GM04504 (cell line): ENCODE results near the gene MRPS18C.
"Not testable (repeated sequence)": the region's sequence is repeated elsewhere in the genome, so short reads cannot be mapped to it uniquely, and the experiment has no call there.

Experiments used
- DNase-seq: peaks from one replicate; pipeline ENCODE4 v3.0.0-alpha.2; 2012; ENCODE audit warnings: low read depth

MRPS18C gene

GRCh38 chr4:83455281-83456183, at the start of gene MRPS18C, which contains the start of gene HELQ:
TSS of gene MRPS18C (plus strand) at chr4:83456058. CDS start at chr4:83456078, 20 bp downstream.
TSS of gene HELQ (minus strand) at chr4:83455823. CDS start at chr4:83455693, 130 bp downstream.
- DNase-seq: peak; percentile 98

DNA sequence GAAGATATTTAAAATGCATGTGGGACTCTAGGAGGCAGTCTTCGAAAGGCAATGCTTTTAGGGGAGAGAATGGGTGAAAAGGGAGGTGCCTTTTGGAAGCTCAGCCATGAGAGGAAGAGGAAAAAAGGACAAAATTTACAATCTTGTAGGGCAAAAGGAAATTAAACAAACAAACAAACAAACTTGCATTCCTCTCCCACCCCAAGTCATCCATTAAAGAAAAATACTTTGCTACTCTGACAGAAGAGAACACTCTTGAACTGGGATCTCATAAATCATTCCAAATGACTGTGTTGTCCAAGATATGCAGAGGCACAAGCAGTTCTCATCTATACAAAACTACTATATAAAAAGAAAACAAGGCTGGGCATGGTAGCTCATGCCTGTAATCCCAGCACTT, 47.0 kb upstream of the MRPS18C start:
- DNase-seq: no peak

DNA sequence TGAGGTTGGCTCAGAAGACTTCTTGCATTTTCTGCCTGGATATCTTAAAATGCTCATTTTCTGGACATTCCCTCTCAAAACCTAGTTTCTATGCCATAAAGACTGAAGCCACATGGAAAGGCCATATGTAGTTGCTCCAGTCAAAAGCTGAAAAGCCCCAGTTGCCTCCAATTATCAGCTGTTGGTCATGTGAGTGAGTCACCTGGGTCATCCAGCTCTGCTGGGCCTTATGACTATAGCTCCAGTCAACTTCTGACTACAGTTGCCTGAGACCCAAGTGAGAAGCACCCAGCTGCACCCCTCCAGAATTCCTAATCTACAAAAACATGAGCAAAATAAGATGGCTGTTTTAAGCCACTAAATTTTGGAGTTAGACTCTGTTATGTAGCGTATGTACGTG, 42.2 kb upstream of the MRPS18C start:
- DNase-seq: no peak

DNA sequence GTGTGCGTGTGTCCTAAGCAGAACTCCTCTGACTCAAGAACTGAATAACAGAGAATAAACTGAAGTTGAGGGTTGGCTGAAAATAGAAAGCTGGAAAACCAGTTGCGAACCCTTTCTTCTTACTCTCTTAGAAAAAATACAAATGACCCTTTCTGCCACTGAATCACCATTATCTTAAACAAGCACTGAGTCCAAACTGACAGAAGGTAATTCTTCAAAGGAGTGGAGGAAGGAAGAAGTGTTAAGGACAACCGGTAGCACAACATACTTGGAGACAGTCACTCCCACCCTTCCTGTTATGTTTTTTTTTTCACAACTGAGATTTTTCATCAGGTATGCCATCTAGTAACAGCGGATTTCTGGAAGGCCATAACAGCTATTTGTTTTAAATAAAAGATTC, 38.3 kb upstream of the MRPS18C start:
- DNase-seq: no peak

DNA sequence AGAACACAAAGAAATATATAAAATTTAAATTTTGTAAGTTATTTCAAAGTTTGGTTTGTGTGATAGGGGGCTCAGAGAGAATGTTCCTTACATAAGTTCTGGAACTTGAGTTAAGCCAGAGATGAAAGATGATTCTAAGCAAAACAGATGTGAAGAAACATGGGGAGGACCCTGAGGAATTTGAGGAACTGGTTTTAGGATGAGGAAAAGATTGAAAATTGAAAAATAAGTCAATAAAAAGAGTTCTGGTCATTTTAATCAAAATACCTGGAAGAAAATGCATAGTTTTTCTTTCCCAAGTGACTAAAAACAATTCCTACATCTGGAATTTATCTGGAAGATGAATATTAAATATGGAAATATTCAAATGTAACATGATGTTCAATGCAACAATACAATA, 37.6 kb upstream of the MRPS18C start:
- no peak for DNase-seq

DNA sequence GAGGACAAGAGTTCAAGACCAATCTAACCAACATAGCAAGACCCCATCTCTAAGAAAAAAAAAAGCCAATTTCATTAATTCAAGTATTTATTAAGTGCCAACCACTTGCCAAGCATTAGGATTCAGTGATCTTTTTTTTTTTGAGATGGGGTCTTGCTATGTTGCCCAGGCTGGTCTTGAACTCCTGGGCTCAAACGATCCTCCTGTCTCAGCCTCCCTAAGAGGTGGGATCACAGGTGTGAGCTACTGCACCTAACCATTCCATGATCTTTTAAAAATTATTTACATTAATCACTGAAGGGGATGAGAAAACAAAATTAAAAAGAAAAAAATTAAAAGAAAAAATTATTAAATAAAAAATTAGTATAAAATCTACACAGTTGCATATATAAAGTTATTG, 24.7 kb upstream of the MRPS18C start:
- DNase-seq: no peak

- no peak for DNase-seq
Measured at GRCh38 chr4:83436680-83437079, 19.2 kb upstream of the MRPS18C start.

GRCh38 chr4:83438719-83439118, 17.1 kb upstream of the MRPS18C start:
- DNase-seq: no peak

- no peak for DNase-seq
Measured at GRCh38 chr4:83440148-83440814, 15.6 kb upstream of the MRPS18C start.

DNA sequence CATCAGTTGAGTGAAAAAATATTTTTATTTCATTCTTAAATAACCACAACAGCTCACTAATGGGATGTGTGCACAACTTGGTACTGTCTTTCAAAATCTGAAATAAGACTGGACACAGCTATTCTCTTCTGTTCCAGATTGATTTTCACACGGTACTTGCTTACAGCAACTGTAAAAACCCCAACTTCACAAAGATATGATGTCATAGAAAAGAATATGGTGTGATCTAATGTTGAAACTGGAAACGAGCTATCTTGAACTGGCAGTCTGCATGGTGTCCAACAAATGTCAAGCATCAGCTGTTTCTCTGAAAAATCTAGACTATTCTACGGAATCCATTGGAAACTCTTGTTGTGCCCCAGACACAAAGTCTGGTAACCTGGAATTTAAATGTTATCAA, 15.0 kb upstream of the MRPS18C start:
- DNase-seq: no peak

DNA sequence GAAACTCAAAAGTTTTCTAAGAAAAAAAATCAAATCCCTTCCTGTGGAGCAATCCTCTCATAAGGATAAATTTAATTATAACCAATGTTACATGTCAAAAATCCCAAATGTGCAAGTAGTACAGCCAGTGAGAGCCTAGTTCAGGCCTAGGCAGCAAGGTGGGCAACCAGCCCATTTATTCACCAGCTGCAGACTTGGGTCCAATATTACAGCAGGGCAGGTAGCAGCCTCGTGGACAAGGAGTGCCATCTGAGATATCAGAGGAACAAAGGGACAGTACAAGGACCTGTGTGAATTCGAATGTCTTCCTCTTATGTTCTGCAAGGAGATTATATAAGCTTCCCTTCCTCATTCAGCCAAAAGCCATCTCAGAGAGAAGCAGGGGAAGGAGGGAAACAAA, 6.8 kb upstream of the MRPS18C start:
- no peak for DNase-seq

- peak; percentile 1 for DNase-seq
Measured at GRCh38 chr4:83454686-83455085, 1.2 kb upstream of the MRPS18C start.

GRCh38 chr4:83456184-83456501, 285 bp downstream of the MRPS18C start:
- DNase-seq: no peak

DNA sequence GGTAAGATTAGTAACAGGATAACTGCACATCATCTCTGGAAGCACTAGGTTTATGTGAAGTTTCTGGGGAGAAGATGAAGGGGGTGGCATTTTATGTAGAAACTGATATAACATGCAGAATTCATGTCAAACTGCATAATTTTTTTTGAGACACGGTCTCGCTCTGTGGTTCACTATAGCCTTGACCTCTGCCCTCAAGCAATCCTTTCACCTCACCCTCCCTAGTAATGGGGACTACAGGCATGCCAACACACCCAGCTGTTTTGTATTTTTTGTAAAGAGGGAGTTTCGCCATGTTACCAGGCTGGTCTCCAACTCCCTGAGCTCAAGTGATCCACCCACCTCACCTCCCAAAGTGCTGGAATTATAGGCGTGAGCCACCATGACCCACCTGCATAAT, 17.6 kb downstream of the MRPS18C start:
- no peak for DNase-seq

GRCh38 chr4:83473966-83474365, 18.1 kb downstream of the MRPS18C start:
- no peak for DNase-seq

DNA sequence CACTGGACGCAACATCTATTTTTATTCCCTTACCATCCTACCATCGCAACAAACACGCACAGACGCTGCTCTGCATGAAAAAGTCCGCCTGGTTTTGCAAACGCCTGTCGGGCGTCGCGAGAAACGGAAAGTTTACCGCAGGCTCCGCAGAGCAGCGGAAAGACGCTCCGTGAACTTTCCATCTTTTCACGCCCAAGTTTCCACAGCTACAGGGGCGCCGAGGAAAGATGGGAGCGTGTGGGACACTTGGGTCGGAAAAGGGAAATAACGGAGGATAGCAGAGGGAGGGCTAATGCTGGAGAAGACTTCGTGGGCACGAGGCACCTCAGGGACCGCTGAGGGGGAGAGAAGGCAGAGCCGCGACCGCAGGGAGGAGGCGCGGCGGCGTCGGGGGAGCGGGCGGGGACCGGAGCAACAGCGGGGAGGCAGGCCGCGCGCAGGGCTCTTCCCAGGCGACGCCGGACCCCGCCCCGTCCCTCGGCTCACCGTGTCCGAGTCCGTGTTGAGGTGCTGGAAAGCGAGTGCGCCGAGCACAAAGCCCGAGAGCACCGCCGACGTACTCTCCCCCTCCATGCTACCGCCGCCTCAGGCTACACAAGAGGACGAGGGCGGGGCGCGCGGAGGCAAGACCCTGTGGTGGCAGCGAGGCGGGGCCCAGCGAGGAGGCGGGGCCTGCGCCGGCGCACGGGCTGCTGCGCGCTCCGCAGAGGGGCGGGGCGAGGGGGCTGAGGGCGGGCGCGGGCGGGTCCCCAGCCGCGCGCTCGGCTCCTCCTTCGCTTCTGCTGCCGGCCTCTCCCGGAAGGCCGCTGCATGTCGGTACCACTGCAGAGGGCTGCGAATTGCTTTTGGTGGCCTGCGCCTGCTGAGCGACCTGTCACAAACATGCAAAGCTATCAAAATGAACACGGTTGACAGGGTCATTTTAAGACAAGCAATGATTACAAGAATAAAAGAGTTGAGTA, 28.9 kb downstream of the MRPS18C start, which contains the start of gene ABRAXAS1:
Gene ABRAXAS1 (minus strand): TSS at position 601 of the 962 bp plus-strand sequence. CDS start 28 bp downstream, at position 573.
- DNase-seq: peak; percentile 83

GRCh38 chr4:83486457-83487129, 30.7 kb downstream of the MRPS18C start:
- no peak for DNase-seq

- no peak for DNase-seq
Measured at GRCh38 chr4:83489711-83490326, 34.0 kb downstream of the MRPS18C start.

- DNase-seq: no peak
Measured at GRCh38 chr4:83490876-83491450, 35.1 kb downstream of the MRPS18C start.

GRCh38 chr4:83496085-83496917, 40.4 kb downstream of the MRPS18C start:
- not testable (repeated sequence) for DNase-seq
